Hippocampal formation (tissue), 2 donors: ENCODE measurements around the gene FADS3.

ENCODE experiments used
- DNase-seq, 2 donors: peaks; one replicate each; lab custom pipeline; 2025; lab: John Stamatoyannopoulos, UW

The FADS3 gene

DNA sequence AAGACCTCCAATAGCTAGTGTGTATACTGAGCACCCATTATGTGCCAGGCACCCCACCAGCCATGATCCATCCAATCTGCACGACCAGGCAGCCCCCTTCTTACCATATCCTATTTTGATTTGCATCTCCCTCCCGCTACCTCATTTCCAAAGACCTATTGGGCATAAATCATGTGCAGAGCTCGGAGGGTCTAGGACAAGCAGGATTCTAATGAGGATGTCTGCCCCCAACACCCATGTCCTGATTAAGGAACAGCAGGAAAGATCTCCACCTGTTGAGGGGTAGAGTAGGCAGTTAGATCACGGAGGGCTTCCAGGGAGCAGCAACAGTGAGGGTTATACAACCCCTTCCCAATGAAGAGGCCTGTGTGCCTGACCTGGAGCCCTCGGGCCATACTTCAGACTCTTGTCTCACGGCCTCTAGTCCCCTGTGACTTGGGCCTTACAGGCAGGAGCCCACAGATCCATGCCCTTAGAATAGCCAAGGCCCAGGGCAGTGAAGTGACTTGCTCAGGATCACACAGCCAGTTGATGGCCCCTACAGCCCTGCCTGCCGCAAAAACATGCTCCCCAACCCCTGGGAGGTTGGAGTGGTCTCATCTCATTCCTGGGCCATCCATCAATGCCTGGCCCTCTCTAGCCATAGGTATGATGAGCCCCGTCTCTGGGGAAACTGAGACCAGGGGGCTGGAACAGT is 22.5 kb upstream of the FADS3 start:
- no peak for DNase-seq

DNA sequence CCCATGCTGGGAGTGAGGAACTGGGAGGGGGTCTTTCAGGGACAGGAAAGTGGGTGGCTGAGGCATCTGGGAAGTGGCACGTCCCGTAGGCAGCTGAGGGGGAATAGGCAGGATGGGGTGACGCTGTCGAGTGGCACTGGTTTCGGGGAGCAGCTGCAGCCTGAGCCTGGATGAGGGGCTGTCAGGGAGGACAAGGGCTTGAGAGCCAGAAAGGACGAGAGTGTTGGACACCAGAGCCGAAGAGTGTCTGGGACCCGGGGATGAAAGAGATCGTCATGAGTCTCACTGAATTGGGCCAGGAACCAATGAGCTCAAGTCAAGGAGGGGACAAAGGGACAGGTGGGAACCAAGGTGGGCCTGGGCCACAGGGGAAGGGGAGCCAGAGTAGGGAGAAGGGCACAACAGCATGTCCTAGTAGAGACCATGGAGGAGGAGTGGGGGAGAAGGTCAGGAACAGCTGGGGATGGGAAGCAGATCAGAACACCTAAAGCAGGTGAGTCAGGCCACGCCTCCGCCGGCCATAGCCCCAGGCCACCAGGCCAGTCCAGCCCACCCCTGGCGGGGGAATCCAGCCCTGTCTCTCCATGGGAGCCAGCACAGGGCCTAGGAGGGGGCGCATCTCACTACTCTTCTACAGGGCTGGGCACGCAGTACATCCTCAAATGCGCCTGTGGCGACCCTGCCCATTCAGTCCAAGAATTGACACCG is 21.8 kb upstream of the FADS3 start:
- DNase-seq = no peak

DNA sequence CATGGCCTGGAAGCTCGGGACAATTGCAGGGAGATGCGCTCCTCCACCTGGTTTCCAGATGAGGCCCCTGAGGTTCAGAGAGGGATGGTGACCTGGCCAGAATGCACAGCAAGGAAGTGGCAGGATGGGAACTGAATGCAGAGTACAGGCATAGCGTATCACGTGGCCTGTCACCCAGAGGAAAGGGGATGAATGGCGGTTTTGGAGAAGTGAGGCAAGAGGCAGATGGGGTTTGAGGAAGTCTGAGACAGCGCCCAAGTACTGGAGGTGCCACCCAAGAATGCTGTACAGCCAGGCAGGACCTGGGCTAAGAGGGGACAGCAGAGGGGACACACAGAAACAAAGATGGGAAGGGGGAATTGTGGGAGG is 21.2 kb upstream of the FADS3 start:
- DNase-seq = peak in 1 of 2 donors; percentile 12

DNA sequence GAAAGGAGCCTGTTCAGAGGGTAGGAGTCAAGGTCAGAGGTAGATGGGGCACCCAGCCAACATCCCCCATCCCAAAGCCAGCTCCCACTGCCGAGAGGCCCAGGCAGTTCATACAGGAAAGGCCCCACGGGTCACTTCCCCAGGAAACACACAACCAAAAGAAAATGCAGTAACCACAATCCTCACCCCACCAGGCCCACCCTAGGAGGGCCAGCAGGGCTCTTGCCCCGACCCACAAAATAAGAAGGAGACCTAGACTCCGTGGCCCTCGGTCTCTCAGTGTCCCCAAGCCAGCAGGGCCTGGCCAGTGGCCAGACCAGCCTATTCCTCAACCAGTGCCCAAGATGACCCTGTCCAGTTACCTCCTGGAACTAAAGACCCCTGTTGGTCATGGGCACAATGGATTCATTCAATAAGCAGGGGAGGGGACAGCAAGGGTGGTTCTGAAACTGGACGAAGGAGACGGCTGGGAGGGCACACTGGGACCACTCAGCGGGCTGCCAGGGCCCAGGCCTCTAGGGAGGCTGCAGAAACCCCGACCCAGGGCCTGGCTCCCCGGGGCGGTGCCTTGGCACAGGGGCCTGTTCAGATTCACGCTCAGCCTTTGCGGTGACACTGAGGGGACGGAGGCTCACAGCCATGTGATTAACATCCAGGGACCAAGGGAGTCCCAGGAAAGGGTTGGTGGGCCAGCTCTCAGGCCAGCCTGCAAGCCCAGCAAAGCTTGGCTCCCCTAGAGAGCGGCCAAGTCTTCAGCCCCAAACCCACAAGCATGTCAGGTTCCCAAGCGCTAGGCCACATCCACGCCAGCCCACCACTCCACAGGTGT is 20.6 kb upstream of the FADS3 start:
- no peak for DNase-seq

DNA sequence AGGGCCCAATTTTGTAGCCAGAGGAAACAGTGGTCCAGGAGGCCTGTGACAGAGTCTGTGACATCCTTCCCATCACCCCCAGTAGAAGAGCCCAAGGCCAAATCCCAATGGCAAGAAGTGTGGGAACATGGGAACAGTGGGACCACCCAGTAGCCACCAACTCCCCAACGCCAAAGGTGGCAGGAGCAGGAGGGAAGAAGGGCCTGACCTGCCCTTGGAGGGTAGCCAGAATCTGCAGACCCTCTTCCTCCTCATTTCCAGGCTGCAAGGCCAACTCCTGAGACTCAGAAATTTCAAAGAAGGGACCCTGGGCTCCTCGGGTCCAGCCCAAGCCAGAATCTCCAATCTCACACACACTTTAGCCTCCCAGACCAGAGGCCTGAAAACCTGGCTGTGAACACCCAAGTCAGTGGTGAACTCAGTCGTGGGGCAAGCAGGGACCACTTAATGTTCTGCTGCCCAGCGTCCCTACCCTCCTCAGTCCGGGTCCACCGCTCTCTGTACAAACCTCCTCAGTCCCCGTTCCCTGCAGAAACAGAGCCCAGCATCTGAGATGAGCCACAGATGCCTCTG is 19.9 kb upstream of the FADS3 start:
- DNase-seq = no peak

DNA sequence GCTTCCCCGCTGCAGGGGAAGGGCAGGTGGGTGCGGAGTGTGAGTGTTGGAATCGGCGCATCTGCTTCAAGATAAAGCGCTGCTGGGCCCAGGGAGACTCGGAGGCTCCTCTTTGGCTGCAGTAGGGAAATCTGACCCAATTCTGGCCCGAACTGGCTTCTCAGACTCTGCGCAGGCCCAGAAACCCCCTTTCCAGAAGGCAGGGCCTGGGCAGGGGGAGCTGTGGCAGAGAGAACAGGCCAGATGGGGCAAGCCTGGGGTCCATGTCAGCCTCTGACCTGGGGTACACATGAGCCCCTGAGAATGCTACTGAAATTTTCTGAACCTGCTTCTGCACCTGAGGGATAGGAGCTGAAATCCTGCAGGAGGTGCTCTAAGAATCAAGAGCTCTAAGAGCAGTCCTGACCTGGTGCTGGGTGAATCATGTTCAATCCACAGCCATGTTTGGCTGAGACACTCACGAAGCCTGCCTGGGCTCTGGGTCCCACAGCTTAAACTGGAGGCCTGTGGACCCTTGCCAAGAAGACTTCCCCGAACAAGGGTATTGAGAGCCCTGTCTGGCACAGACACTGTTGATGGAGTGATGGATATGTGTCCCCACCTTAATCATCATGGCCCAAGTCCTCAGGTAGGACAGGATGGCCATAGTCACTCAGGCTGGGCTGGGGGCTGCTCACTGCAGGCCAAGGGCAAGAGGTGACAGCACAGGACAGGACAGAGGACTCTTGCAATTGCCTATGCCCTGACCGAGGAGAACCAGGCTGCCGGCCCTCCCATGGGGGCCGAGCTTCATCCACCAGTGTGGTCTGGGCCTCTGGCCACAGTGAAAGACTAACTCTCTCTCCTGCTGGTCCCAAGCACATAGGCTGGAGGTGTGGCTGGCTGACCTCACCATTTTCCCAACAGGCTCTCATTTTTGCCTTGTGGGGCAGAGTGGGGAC is 19.1 kb upstream of the FADS3 start:
- DNase-seq = no peak

DNA sequence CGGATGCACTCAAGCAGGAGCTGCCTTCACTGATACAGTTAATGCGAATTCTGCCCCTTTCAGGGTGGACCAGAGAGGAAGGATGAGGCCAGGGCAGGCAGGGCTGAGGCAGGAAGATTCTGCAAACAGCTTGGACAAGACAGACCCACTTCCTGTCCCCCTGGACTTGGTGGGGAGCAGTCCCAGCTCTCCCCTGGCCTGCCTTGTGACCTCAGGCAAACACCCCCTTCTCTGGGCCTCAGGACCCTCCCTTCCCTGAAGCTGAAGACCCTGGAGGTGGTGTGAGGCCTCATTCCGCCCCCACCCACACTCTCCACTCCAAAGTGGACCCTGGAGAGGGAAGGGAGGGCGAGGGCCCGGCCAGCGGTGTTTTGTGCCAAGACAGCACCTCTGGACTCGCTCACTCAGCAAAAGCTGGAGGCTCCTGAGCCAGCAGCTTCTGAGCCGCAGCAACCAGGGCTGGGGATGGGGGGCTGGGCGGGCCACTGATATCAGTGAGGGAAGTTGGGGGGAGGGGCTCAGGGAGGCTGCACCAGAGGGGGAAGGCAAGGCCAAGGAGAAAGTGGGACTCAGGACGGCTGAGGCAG is 17.5 kb upstream of the FADS3 start:
- DNase-seq = peak in 1 of 2 donors; percentile 28

DNA sequence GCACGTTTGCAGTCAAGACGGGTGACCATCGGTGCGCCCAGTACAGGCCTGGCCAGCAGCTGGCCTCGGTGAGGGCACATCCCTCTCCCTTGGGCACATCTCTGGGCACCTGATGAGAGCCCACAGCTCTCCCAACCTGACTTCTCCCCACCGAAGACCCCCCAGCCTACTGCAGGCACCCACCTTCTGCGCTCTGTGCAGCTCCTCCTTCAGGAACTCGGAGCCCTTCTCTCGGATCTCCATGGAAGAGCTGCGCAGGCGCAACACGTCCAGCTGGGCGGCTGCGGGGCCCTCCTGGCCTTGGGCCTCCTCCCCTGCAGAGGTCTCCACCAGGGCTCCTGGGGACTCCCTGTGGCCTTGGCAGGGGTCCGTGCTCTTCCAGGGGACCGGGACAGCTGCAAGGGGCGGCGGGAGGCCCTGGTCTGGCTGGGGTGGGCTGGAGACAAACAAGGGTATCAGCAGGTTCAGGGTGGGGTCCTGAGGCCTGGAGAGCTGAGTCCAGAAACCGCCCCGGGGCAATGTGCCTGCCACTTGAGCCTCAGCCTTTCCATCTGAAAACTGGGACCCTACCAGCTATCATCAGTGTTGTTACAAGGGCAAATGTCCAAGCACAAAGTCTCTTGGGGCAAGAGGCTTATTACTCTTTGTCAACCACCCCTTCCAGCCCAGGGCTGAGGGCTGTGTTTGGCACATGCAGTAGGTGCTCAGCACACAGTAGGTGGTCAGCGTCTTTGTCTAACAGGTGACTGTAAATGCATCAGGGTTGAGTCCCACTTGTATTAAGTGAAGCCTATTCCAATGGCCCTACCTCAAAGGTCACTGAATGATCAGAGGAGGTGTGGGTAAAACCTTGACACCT is 16.8 kb upstream of the FADS3 start:
- no peak for DNase-seq

DNA sequence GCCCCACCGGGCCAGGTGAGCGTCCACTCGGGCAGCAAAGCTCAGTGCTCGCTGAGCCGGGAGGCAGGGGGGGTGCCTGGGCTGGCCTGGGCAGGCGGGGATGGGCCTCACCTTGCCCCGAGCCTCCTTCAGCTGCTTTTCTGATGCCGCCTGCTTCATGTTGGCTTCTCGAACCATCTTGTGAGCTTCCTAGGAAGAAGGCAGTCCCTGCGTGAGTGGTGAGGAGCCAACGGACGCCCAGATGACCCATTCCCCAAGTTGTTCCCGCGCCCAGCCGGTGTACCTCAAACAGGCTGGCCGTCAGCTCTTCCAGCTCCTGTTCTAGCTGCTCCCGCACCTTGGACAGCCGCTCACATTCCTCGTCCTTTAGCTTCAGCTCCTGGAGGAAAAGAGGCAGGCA is 15.9 kb upstream of the FADS3 start:
- DNase-seq = no peak

DNA sequence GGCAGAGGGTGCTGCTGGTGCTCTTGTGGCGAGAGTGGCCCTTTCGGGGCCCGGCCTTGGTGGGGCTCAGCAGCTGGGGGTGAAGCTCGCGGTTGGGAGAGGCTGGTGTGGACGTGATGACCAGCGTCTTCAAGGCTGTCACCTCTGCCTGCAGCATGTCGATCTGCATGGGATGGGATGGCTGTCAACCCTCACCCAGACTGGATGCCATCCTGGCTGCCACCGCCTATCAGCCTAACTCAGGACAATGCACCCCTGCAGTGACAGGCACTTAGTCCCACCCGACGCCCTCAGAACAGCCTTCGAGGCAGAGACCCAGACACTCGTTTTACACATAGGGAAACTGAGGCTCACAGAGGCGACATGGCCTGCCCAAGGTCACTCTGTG is 15.2 kb upstream of the FADS3 start:
- DNase-seq = no peak

DNA sequence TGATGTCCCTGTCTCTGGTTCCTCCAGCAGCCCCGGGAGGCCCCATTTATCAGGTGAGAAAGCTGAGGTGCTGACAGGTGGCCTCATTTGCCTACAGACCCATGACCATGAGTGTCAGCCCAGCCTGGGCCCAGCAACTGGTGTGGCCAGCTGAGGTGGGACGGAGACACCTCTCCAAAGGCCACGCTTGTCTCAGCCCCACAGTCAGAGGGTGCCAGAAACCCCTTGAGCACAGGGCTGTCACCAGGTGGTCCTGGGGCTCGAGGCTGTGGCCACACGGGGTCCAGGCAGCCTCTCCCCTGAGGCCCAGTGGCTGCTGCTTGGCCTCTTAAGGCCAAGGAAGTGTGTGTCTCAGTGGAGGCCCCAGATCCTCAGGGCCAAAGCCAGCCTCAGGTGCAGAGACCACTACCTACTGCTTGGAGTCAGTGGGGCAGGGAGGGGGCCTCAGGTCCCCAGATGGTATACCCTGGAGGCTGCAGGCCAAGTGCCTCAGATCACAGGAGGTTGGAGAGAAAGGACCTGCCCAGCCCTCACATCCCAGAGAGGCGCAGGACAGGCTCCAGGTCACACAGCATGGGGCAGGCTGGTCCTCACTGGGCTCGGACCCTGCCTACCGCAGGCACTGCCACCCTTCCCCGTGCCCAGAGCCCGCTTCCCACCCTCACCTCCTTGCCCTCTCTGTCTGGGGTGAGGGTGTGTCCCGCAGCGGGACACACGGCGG is 14.6 kb upstream of the FADS3 start:
- no peak for DNase-seq

DNA sequence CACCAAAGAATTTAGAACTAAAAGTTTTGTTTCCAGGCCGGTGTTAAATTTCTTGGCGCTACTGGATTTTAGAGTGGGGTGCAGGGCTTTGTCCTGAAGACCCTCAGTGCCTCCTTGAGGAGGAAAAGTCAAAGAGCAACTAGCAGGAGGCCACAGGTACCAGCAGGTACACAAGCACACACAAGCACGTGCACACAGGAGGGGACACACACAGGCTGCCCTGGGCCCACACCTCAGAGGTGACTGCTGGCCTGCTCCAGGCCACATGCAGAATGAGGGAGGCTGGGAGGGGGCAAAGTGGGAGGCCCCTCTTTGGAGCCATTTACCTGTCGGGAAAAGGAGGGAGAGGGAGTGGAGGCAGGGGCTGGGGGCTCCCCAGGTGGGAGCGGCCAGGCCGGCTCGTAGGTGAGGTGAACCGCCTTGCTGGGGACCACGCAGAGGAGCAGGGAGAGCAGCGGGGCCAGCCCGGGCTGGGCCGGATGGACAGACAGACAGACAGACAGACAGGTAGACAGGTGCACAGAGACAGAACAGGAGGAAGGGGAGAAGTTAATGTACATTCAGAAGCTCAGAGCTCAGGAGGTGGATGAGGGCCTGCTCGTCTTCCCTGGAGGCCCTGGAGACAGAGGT is 13.8 kb upstream of the FADS3 start:
- DNase-seq = no peak

DNA sequence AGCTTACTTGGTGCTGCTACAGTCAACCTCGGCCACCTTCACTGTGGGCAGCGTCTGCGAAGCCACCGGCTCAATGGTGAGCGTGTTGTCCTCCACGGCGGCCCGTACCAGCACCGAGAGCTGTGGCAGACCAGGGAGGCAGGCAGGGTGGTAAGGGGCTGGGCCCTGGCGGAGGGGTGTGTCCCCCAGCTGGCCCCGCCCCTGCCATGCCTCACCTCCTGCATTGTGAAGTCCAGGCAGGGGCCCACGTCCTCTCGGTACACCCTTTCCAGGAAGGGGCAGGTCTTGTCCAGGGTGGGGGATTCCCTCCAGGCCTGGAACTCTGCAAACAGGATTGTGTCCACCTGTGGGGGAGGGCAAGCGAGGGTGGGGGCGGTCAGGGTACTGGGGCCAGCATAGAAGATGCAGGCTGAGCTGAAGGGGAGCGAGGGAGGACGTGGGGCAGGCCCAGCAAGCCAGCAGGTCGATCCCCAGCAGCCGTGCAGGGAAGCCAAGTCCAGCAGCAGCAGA is 13.2 kb upstream of the FADS3 start:
- no peak for DNase-seq

DNA sequence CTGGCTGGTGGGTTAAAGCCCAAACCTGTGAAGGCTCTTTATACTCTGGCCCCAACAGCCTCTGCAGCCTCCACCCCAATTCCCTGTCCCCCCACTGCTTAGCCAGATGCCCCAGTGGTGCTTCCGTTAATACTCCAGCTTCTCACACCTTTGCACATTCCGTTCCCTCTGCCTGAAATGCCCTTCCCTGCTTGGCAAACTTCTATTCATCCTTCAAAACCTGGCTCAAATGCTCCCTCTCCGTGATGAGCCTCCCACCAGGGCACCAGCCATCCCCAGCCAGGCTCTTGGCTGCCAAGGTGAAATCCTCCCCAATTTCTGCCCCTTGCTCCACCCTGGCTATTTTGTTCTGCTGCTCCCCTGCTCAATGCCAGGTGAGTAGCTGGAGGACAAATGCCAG is 12.5 kb upstream of the FADS3 start:
- no peak for DNase-seq

DNA sequence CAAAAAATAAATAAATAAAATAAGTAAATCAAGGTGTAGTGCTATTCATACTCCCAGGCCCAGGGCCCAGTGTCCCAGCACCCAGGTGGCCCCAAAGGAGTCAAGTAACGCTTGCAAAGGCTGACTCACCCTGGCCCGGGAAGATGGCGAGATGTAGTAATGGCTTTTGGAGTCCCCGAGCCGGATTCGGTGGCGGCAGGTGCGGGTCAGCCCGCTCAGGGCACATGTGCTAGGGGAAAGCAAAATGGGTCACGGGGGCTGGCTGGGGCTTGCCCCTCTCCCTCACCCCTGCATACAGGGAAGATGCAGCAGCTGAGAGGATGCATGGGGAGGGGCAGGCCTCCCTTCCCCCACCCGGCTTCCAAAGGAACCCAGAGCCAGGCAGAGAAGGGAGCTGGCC is 11.0 kb upstream of the FADS3 start:
- DNase-seq = no peak

DNA sequence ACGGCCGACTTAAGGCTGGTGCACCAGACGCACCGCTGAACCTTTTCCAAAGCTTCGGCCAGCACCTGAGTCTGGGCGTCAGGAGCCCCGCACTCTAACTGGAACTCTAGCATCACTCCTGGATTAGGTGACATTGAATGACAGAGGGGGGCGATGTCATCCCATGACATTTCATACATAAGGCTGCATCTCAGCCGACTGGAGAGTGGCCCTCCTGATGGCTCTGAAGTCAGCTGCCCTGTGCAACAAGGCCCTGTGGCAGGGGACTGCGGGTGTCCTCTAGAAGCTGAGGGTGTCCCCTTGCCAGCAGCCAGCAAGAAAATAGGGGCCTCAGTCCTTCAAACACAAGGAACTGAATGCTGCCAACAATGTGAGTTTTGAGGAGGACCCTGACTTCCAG is 10.1 kb upstream of the FADS3 start:
- DNase-seq = no peak

DNA sequence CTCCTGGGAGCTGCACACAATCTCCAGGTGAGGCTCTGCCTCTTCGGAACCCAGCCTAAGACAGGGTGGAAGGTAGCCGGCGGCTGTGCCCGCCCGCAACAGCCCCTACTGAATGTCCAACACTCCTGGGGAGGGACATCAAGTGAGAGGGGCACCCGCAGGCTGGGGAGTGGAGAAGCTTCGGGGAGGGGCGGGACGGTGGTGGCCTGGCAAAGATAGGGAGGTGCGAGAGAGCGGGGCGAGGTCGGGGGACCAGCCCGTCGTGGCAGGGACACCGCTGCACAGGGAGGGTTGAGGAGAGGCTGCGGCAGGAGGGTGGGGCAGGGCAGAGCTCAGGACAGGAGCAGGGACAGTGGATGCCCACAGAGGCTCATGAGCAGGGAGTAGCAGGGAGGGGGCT is 8.9 kb upstream of the FADS3 start:
- no peak for DNase-seq

DNA sequence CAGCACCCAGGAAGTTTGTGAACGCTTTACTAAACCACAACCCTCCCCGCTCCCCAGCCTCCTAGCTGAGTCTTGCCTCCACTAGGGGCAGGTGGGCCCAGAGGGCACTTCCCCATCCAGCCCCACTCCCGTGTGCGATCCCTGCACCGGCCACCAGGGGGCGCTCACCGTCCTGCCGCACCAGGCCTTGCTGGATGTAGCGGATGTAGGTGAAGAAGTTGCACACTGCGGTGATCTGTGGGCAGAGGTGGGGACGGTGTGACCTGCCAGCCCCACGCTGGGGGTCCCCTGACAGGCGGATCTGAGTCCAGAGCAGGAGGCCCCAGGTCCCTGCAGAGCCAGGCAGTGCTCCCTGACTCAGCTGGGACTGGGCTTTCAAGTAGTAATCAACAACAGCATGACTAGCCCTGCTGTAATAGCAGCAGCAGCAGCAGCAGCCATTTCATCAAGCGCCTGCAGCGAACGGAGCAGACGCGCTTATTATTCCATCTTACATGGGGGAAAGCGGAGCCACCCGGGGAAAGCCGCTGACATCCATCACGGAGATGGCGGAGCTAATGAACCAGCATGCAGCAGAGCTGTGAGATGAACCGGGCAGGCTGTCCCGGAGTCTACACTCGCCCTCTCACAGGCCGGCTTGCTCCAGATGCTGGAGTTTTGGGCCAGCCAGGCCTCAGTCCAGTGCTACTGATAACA is 7.9 kb upstream of the FADS3 start:
- peak; percentile 12 to 67 for DNase-seq
